ENCODE data around the gene RNF7. TPM values are rescaled to one million over a fixed set of nuclear protein-coding genes. Genes with fewer than 3 reads are reported as not detected.

Gene RNF7
- 108 and 142 TPM in 2 replicates for total RNA-seq

DNA sequence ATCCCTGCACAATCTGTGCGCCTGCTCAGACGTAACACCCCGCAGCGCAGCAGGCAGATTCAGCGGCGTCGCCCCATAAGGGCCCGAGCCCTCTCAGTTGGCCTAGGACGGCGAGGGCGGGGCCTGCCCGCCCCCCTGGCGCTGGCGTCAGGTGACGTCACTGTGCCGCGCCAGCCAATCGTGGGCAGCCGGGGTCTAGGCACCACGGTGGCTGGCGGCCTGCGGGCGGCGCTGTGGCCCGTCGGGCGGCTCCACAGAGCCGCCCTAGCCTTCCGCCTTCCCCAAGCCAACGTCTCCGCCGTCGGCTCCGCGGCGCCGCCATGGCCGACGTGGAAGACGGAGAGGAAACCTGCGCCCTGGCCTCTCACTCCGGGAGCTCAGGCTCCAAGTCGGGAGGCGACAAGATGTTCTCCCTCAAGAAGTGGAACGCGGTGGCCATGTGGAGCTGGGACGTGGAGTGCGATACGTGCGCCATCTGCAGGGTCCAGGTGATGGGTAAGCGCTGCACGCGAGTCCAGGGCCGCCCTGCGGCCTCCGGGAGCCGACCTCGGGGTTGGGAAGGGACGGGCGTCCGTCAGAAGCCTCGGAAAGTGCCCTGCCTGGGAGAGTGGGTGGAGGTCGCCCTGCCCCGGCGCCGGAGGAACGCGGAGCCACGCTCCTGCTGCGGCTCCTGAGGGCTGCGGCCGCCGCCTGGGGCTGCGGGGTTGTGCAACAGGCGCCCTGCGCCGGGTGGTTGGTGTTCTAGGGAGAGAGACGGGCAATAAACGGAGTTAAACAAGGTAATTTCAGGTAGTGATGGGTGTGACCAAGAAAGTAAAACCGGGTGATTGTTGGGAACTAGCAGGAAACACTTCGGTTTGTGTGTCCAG is at the start of gene RNF7:
Gene RNF7 (plus strand): TSS at position 277 of the 869 bp plus-strand sequence. CDS start 44 bp downstream, at position 321.

DNA sequence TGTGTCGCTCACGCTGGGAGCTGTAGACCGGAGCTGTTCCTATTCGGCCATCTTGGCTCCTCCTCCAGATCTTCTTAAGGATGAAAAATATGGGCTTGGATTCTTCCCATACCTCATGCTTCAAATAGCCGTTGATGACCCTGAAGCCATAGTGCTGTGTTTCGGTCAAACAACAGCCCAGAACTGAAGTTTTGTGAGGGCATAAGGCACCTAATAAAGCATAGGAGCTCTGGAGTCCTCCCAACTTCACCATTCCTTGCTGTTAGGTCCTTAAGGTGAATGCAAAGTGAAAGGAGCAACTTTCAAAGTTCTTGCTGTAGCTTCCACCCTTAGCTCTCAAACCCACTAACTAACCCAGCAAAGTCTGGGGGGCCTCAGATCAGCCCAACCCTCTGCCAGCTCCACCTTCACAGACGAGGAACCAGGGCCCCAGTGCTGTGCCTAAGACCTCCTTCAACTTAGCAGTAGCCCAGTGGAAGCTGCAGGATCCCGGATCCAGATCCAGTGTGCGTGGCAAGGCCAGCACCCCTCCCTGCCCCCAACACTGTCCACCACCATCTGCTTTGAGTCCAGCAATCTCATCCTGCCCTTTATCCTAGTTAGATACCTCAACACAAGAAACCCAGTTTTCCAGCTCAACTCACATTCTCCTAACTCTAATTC is 25.1 kb downstream of the RNF7 start, which contains the start of gene GRK7:
Gene GRK7 (plus strand): TSS at position 321 of the 663 bp plus-strand sequence. CDS start 14,877 bp downstream, outside the sequence.

Other genes with a start within 250 kb of the RNF7 start
- not detected in 2 replicates for gene GRK7, start 25.1 kb downstream of the RNF7 start, total RNA-seq
- 58.8 and 65.7 TPM in 2 replicates for gene ATP1B3, start 138.3 kb downstream of the RNF7 start, total RNA-seq

Measured in hair follicular keratinocyte (primary cell).